Measurements from ENCODE around the gene SLC25A12. TPM values are rescaled to one million over a fixed set of nuclear protein-coding genes. Genes with fewer than 3 reads are reported as not detected.

The SLC25A12 gene
- total RNA-seq, 1 donor from 2014 or later, result 16.5 TPM

DNA sequence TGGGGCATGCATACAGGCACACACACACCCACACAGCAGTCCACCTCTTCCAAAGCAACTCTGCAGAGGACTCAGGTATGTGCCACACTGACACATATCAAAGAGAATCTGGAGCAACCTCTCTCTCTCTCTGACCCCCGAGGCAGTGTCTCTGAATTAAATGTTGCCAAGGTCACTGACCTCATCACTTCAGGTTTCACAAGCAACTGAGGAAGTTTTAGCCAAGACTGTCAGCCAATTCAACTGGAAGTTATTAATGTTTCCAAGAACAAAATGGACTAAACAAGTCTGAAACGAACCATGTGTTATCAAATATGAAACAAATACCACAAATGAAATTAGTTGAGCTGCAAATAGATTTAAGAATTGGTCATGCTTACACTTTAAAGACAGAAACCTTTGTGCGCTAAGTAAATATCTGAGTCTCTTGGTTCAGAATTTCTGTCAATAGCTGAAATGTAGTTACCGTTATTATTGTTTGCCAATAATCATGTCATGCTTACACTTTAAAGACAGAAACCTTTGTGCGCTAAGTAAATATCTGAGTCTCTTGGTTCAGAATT, 86.1 kb downstream of the SLC25A12 start:
- peaks cover 28% of the 10 kb centered on the region for H3K36me3 Mint-ChIP-seq (ENCODE audit: unreplicated experiment)
- no peak overlapping the region for H3K27ac Mint-ChIP-seq (ENCODE audit: unreplicated experiment)
- H3K27me3 Mint-ChIP-seq (ENCODE audit: unreplicated experiment), result no peaks in the 10 kb centered on the region
- peaks cover 12% of the 10 kb centered on the region for H3K4me1 Mint-ChIP-seq (ENCODE audit: unreplicated experiment)
- TF ChIP-seq, protein P1, sequence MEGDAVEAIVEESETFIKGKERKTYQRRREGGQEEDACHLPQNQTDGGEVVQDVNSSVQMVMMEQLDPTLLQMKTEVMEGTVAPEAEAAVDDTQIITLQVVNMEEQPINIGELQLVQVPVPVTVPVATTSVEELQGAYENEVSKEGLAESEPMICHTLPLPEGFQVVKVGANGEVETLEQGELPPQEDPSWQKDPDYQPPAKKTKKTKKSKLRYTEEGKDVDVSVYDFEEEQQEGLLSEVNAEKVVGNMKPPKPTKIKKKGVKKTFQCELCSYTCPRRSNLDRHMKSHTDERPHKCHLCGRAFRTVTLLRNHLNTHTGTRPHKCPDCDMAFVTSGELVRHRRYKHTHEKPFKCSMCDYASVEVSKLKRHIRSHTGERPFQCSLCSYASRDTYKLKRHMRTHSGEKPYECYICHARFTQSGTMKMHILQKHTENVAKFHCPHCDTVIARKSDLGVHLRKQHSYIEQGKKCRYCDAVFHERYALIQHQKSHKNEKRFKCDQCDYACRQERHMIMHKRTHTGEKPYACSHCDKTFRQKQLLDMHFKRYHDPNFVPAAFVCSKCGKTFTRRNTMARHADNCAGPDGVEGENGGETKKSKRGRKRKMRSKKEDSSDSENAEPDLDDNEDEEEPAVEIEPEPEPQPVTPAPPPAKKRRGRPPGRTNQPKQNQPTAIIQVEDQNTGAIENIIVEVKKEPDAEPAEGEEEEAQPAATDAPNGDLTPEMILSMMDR (IDR thresholded peaks at IDR 0.05), result no peak
- no peak for DNase-seq (ENCODE audit: extremely low spot score, unreplicated experiment)
- no peaks in the 10 kb centered on the region for H3K9me3 Mint-ChIP-seq (ENCODE audit: unreplicated experiment)
- H3K4me3 Mint-ChIP-seq (ENCODE audit: unreplicated experiment), result no peak overlapping the region

DNA sequence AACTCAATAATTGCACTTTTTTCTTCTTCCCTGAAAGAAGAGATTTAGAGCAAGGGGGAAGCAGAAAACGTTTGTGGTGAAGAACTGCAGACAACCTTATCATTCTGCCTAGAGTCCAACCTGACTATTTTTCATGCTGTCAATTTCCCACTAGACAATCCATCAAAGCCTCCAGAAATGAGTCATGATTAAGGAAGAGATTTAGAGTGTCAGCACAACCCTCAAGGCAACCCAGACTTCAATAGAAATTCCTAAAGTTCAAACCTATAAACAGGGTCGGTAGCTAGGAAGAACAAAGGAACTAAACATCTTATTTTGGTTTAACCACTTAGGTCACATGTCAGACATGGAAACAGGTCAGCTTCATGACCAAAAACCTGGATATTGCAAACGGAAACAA, 86.9 kb downstream of the SLC25A12 start:
- Mint-ChIP-seq H3K27me3 (ENCODE audit: unreplicated experiment) (no peaks in the 10 kb centered on the region), H3K9me3 (ENCODE audit: unreplicated experiment) (no peaks in the 10 kb centered on the region)

GRCh38 chr2:171804456-171804855, 89.6 kb downstream of the SLC25A12 start:
- Mint-ChIP-seq H3K9me3 (ENCODE audit: unreplicated experiment) (no peaks in the 10 kb centered on the region), H3K27ac (ENCODE audit: unreplicated experiment) (no peak overlapping the region)

More for the DNA sequence above, 86.9 kb downstream of the SLC25A12 start:
- peaks cover 12% of the 10 kb centered on the region for H3K4me1 Mint-ChIP-seq (ENCODE audit: unreplicated experiment)
- H3K27ac Mint-ChIP-seq (ENCODE audit: unreplicated experiment), result no peak overlapping the region
- TF ChIP-seq, protein P1 (IDR thresholded peaks at IDR 0.05), result no peak
- H3K36me3 Mint-ChIP-seq (ENCODE audit: unreplicated experiment), result peaks cover 28% of the 10 kb centered on the region
- H3K4me3 Mint-ChIP-seq (ENCODE audit: unreplicated experiment), result no peak overlapping the region
- DNase-seq (ENCODE audit: extremely low spot score, unreplicated experiment), result no peak

GRCh38 chr2:171803757-171804156, 90.3 kb downstream of the SLC25A12 start:
- peaks cover 27% of the 10 kb centered on the region for H3K36me3 Mint-ChIP-seq (ENCODE audit: unreplicated experiment)
- DNase-seq (ENCODE audit: extremely low spot score, unreplicated experiment), result no peak
- no peak overlapping the region for H3K4me3 Mint-ChIP-seq (ENCODE audit: unreplicated experiment)
- TF ChIP-seq, protein P1 (IDR thresholded peaks at IDR 0.05), result no peak
- no peaks in the 10 kb centered on the region for H3K9me3 Mint-ChIP-seq (ENCODE audit: unreplicated experiment)
- peaks cover 15% of the 10 kb centered on the region for H3K4me1 Mint-ChIP-seq (ENCODE audit: unreplicated experiment)
- H3K27me3 Mint-ChIP-seq (ENCODE audit: unreplicated experiment), result no peaks in the 10 kb centered on the region
- H3K27ac Mint-ChIP-seq (ENCODE audit: unreplicated experiment), result no peak overlapping the region

More at GRCh38 chr2:171804456-171804855, 89.6 kb downstream of the SLC25A12 start:
- Mint-ChIP-seq H3K4me1 (ENCODE audit: unreplicated experiment) (peaks cover 8% of the 10 kb centered on the region), H3K27me3 (ENCODE audit: unreplicated experiment) (no peaks in the 10 kb centered on the region), H3K36me3 (ENCODE audit: unreplicated experiment) (peaks cover 32% of the 10 kb centered on the region), H3K4me3 (ENCODE audit: unreplicated experiment) (no peak overlapping the region)
- TF ChIP-seq, protein P1 (IDR thresholded peaks at IDR 0.05), result no peak
- no peak for DNase-seq (ENCODE audit: extremely low spot score, unreplicated experiment)

GRCh38 chr2:171800639-171801038, 93.4 kb downstream of the SLC25A12 start:
- no peak for DNase-seq (ENCODE audit: extremely low spot score, unreplicated experiment)
- no peak overlapping the region for H3K4me3 Mint-ChIP-seq (ENCODE audit: unreplicated experiment)

More at GRCh38 chr2:171800639-171801038, 93.4 kb downstream of the SLC25A12 start:
- Mint-ChIP-seq H3K27me3 (ENCODE audit: unreplicated experiment) (no peaks in the 10 kb centered on the region), H3K4me1 (ENCODE audit: unreplicated experiment) (peaks cover 23% of the 10 kb centered on the region), H3K36me3 (ENCODE audit: unreplicated experiment) (peaks cover 13% of the 10 kb centered on the region), H3K27ac (ENCODE audit: unreplicated experiment) (peak overlapping the region; percentile 43), H3K9me3 (ENCODE audit: unreplicated experiment) (no peaks in the 10 kb centered on the region)
- TF ChIP-seq, protein P1 (IDR thresholded peaks at IDR 0.05), result no peak

All from osteocyte (in vitro differentiated cells).